Measurements from ENCODE around the gene ANKRD40.

The ANKRD40 gene

DNA sequence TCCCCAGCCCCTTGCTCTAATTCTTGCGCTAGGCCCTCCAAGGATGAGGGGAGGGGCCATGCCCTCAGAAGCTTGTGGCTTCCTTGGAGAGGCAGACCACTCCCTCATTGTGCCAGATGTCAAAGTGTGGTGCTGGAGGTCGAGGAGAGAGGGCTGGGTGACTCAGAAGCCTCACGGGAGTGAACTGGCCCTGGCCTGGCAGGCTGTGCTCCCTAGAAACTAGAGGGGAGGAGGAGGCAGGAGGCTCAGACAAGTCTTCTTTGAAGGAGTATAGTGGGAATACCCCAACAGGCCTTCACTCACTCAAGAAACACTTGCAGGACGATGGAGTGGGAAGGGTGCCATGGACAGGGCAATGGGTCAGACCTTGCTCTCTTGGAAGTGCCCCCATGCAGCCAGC lies 18.5 kb downstream of the ANKRD40 start:
- Histone ChIP-seq H3K79me1 (ENCODE audit: low read length) (peaks cover 2% of the 10 kb centered on the region), H2AFZ (ENCODE audit: insufficient read depth, low read length, poor library complexity) (no peak overlapping the region), H2AK5ac (ENCODE audit: low read length) (no peak overlapping the region), H3K14ac (ENCODE audit: low read length) (no peak overlapping the region), H3K4me3 (ENCODE audit: low read depth, low read length) (no peak overlapping the region), H3K79me2 (ENCODE audit: control insufficient read depth, insufficient read depth, low read length, poor library complexity) (no peaks in the 10 kb centered on the region), H4K8ac (ENCODE audit: low read depth, low read length) (no peak overlapping the region), H4K91ac (ENCODE audit: low read depth, low read length) (no peak overlapping the region), H3K4me1 (ENCODE audit: control insufficient read depth in 1 of 2, insufficient read depth in 2 of 2, low read length in 2 of 2) (peaks cover 19 to 28% of the 10 kb centered on the region in 2 experiments), H3K36me3 (ENCODE audit: control insufficient read depth in 1 of 2, insufficient read depth in 2 of 2, low read length in 2 of 2) (peaks cover 4 to 10% of the 10 kb centered on the region in 2 experiments), H2BK12ac (ENCODE audit: low read length) (no peak overlapping the region), H3K4me2 (ENCODE audit: low read length) (no peak overlapping the region), H4K12ac (ENCODE audit: low read depth, low read length) (no peak overlapping the region), H3K27me3 (ENCODE audit: insufficient read depth, low read length) (no peaks in the 10 kb centered on the region), H3K9me3 (ENCODE audit: insufficient read depth, low read depth, low read length) (no peaks in the 10 kb centered on the region), H2BK5ac (ENCODE audit: low read depth, low read length, poor library complexity) (no peak overlapping the region), H2BK120ac (ENCODE audit: insufficient read depth, low read length, poor library complexity) (no peak overlapping the region), H3K18ac (ENCODE audit: low read length) (no peak overlapping the region), H3K23ac (ENCODE audit: low read length) (no peak overlapping the region), H3K27ac (ENCODE audit: low read depth, low read length) (no peak overlapping the region), H3K4ac (ENCODE audit: low read depth, low read length) (no peak overlapping the region), H3K9ac (ENCODE audit: low read length) (no peak overlapping the region)
- no CpG with 5 or more reads among the region's 4 CpGs for WGBS (ENCODE audit: extremely low coverage, insufficient coverage, insufficient read length)
- no peak for DNase-seq

DNA sequence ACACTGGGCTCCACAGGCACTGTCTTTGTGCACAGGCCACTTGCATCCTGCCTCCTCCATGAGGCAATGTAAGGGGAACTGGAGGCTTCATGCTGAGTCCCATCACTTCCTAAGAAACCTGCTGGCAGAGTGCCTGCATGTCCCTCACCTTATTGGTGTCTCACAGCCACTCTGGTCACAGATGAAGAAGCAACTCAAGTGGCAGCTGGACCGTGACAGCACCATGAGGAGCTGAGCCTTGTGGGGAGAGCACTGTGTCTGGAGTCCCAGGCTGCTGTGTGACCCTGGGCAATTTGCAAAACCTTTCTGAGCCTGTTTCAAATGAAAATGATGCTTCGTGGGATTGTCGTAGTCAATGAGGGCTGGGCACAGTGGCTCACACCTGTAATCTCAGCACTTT lies 19.5 kb downstream of the ANKRD40 start:
- no peak overlapping the region for H3K27ac ChIP-seq (ENCODE audit: low read depth, low read length)
- no peaks in the 10 kb centered on the region for H3K9me3 ChIP-seq (ENCODE audit: insufficient read depth, low read depth, low read length)
- H3K4ac ChIP-seq (ENCODE audit: low read depth, low read length): no peak overlapping the region
- H3K9ac ChIP-seq (ENCODE audit: low read length): no peak overlapping the region
- H2BK12ac ChIP-seq (ENCODE audit: low read length): no peak overlapping the region
- H3K27me3 ChIP-seq (ENCODE audit: insufficient read depth, low read length): no peaks in the 10 kb centered on the region
- no peak overlapping the region for H2BK120ac ChIP-seq (ENCODE audit: insufficient read depth, low read length, poor library complexity)
- H3K23ac ChIP-seq (ENCODE audit: low read length): no peak overlapping the region
- H4K91ac ChIP-seq (ENCODE audit: low read depth, low read length): no peak overlapping the region
- no peak for DNase-seq
- H3K18ac ChIP-seq (ENCODE audit: low read length): no peak overlapping the region
- H3K79me2 ChIP-seq (ENCODE audit: control insufficient read depth, insufficient read depth, low read length, poor library complexity): no peaks in the 10 kb centered on the region
- H3K14ac ChIP-seq (ENCODE audit: low read length): no peak overlapping the region
- H3K4me2 ChIP-seq (ENCODE audit: low read length): no peak overlapping the region
- peaks cover 2 to 5% of the 10 kb centered on the region in 2 experiments for H3K36me3 ChIP-seq (ENCODE audit: control insufficient read depth in 1 of 2, insufficient read depth in 2 of 2, low read length in 2 of 2)
- no CpG with 5 or more reads among the region's 3 CpGs for WGBS (ENCODE audit: extremely low coverage, insufficient coverage, insufficient read length)
- H2AK5ac ChIP-seq (ENCODE audit: low read length): no peak overlapping the region
- no peak overlapping the region for H3K4me3 ChIP-seq (ENCODE audit: low read depth, low read length)
- no peak overlapping the region for H4K12ac ChIP-seq (ENCODE audit: low read depth, low read length)
- no peak overlapping the region for H2AFZ ChIP-seq (ENCODE audit: insufficient read depth, low read length, poor library complexity)
- H3K4me1 ChIP-seq (ENCODE audit: control insufficient read depth in 1 of 2, insufficient read depth in 2 of 2, low read length in 2 of 2): peaks cover 19 to 31% of the 10 kb centered on the region in 2 experiments
- H2BK5ac ChIP-seq (ENCODE audit: low read depth, low read length, poor library complexity): no peak overlapping the region
- peaks cover 2% of the 10 kb centered on the region for H3K79me1 ChIP-seq (ENCODE audit: low read length)
- H4K8ac ChIP-seq (ENCODE audit: low read depth, low read length): no peak overlapping the region

DNA sequence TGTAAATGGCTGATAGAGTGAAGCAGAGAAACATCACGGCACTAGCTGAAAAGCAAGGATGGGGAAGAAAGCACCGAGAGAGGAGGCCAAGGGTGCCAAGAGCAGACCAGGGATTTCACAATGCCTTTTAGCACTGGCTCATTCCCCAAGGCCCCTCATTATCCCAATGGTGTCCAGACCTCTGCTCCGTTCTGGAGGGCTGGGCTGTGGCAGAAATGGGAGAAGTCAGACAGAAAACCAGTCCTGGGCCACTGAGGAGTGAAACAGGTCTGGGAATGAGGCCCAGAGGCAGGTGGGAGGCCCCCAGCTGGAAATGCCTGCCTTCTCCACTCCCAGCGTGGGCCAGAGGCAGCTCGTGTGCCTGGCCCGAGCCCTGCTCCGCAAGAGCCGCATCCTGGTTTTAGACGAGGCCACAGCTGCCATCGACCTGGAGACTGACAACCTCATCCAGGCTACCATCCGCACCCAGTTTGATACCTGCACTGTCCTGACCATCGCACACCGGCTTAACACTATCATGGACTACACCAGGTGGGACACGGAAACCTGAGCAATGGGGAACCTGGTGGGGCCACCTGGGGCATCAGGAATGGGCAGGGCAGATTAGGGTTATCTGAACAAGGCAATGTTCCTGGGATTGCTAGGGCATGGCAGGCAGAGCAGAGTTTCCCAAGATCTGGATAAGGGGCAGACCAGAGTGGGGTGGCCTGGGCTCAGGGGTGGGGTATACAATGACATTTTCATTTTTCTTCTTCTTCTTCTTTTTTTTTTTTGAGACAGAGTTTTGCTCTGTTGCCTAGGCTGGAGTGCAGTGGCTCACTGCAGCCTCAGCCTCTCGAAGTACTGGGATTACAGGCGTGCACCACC lies 20.3 kb downstream of the ANKRD40 start:
- no peak overlapping the region for H3K4me3 ChIP-seq (ENCODE audit: low read depth, low read length)
- no peak overlapping the region for H3K9ac ChIP-seq (ENCODE audit: low read length)
- peak overlapping the region; percentile 12 for H3K4me2 ChIP-seq (ENCODE audit: low read length)
- no peak overlapping the region for H4K91ac ChIP-seq (ENCODE audit: low read depth, low read length)
- H2BK12ac ChIP-seq (ENCODE audit: low read length): no peak overlapping the region
- no peaks in the 10 kb centered on the region for H3K79me2 ChIP-seq (ENCODE audit: control insufficient read depth, insufficient read depth, low read length, poor library complexity)
- H3K23ac ChIP-seq (ENCODE audit: low read length): no peak overlapping the region
- peaks cover 19 to 31% of the 10 kb centered on the region in 2 experiments for H3K4me1 ChIP-seq (ENCODE audit: control insufficient read depth in 1 of 2, insufficient read depth in 2 of 2, low read length in 2 of 2)
- H2AK5ac ChIP-seq (ENCODE audit: low read length): no peak overlapping the region
- no peak overlapping the region for H2BK120ac ChIP-seq (ENCODE audit: insufficient read depth, low read length, poor library complexity)
- no peak for DNase-seq
- no peak overlapping the region for H2AFZ ChIP-seq (ENCODE audit: insufficient read depth, low read length, poor library complexity)
- H3K36me3 ChIP-seq (ENCODE audit: control insufficient read depth in 1 of 2, insufficient read depth in 2 of 2, low read length in 2 of 2): no peaks in the 10 kb centered on the region
- peaks cover 2% of the 10 kb centered on the region for H3K79me1 ChIP-seq (ENCODE audit: low read length)
- no peaks in the 10 kb centered on the region for H3K27me3 ChIP-seq (ENCODE audit: insufficient read depth, low read length)
- H3K14ac ChIP-seq (ENCODE audit: low read length): no peak overlapping the region
- H3K4ac ChIP-seq (ENCODE audit: low read depth, low read length): no peak overlapping the region
- H3K27ac ChIP-seq (ENCODE audit: low read depth, low read length): no peak overlapping the region
- H4K8ac ChIP-seq (ENCODE audit: low read depth, low read length): no peak overlapping the region
- no peak overlapping the region for H4K12ac ChIP-seq (ENCODE audit: low read depth, low read length)
- no peak overlapping the region for H2BK5ac ChIP-seq (ENCODE audit: low read depth, low read length, poor library complexity)
- no peaks in the 10 kb centered on the region for H3K9me3 ChIP-seq (ENCODE audit: insufficient read depth, low read depth, low read length)
- WGBS (ENCODE audit: extremely low coverage, insufficient coverage, insufficient read length): no CpG with 5 or more reads among the region's 16 CpGs
- H3K18ac ChIP-seq (ENCODE audit: low read length): no peak overlapping the region

DNA sequence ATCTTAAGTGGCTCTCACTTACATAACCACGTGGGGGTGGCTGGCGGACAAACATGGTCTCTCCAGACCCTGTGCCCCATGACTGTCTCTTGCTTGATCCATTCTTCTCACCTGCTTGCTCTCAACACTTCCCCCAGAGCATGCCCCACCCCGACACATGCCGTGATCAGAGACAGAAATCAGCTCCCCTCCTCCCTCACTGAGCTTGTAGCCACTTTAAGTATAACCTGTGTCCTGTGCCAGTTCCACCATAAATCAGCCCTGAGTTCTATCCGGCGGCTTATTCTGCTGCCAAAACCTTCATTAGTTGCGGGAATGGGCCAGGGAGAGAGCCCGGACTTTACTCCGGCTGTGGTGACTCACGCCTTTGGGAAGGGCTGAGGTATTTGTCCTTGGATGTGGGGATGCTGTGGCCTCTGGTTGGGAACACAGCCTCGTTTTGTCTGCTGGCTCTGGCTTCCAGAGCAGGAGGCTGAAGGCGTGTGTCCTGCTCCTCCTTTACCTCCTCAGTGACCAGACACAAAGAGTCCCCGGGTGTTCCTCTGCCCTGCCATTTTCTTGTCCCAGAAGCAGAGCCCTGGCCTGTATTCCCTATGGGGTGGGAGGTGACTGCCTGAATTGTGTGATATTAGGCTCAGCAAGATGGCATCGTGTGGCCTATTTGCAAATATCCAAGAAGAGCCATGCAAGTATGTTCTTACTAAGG lies 21.1 kb downstream of the ANKRD40 start:
- Histone ChIP-seq H3K27ac (ENCODE audit: low read depth, low read length) (no peak overlapping the region), H3K27me3 (ENCODE audit: insufficient read depth, low read length) (no peaks in the 10 kb centered on the region), H3K4me1 (ENCODE audit: control insufficient read depth in 1 of 2, insufficient read depth in 2 of 2, low read length in 2 of 2) (peaks cover 19 to 31% of the 10 kb centered on the region in 2 experiments), H2AFZ (ENCODE audit: insufficient read depth, low read length, poor library complexity) (no peak overlapping the region), H3K23ac (ENCODE audit: low read length) (no peak overlapping the region), H4K8ac (ENCODE audit: low read depth, low read length) (no peak overlapping the region), H3K36me3 (ENCODE audit: control insufficient read depth in 1 of 2, insufficient read depth in 2 of 2, low read length in 2 of 2) (no peaks in the 10 kb centered on the region), H3K9ac (ENCODE audit: low read length) (no peak overlapping the region), H3K79me1 (ENCODE audit: low read length) (peaks cover 2% of the 10 kb centered on the region), H3K9me3 (ENCODE audit: insufficient read depth, low read depth, low read length) (no peaks in the 10 kb centered on the region), H3K18ac (ENCODE audit: low read length) (no peak overlapping the region), H3K4me2 (ENCODE audit: low read length) (peak overlapping the region; percentile 9), H3K4ac (ENCODE audit: low read depth, low read length) (no peak overlapping the region), H2BK5ac (ENCODE audit: low read depth, low read length, poor library complexity) (no peak overlapping the region), H3K79me2 (ENCODE audit: control insufficient read depth, insufficient read depth, low read length, poor library complexity) (no peaks in the 10 kb centered on the region), H4K12ac (ENCODE audit: low read depth, low read length) (no peak overlapping the region), H2BK120ac (ENCODE audit: insufficient read depth, low read length, poor library complexity) (no peak overlapping the region), H3K14ac (ENCODE audit: low read length) (no peak overlapping the region), H3K4me3 (ENCODE audit: low read depth, low read length) (no peak overlapping the region), H4K91ac (ENCODE audit: low read depth, low read length) (no peak overlapping the region), H2AK5ac (ENCODE audit: low read length) (peak overlapping the region; percentile 11), H2BK12ac (ENCODE audit: low read length) (peak overlapping the region; percentile 19)
- no CpG with 5 or more reads among the region's 14 CpGs for WGBS (ENCODE audit: extremely low coverage, insufficient coverage, insufficient read length)
- peak in 1 of 2 donors; percentile 32 for DNase-seq

Data from trophoblast cell (in vitro differentiated cells and primary cell).